Measurements from ENCODE around the gene PILRB. TPM values are rescaled to one million over a fixed set of nuclear protein-coding genes. Genes with fewer than 3 reads are reported as not detected.
"Not testable (repeated sequence)": the region's sequence is repeated elsewhere in the genome, so short reads cannot be mapped to it uniquely, and the experiment has no call there.

Gene PILRB
- total RNA-seq: 10 to 100 TPM; 63.3 to 65.6 TPM

- Histone ChIP-seq H3K9me3 (no peaks in the 10 kb centered on the region), H3K27me3 (no peaks in the 10 kb centered on the region), H3K4me3 (no peak within 1 kb of the TSS), H3K36me3 (replicated peaks in 1 of 2; ENCODE audit: insufficient read depth in 1 of 2, low read depth in 2 of 2) (peaks cover 6 to 24% of the 10 kb centered on the region in 2 donors), H3K27ac (no peak within 1 kb of the TSS), H3K4me1 (no peaks in the 10 kb centered on the region)
- no peak for ATAC-seq
- intact Hi-C loops (cut with DNase I): no loop called here
- WGBS, 2 donors: 89 to 90% methylated on average over 5 to 8 of the region's 11 CpGs
- DNase-seq: no peak
- TF ChIP-seq POLR2A (IDR thresholded peaks at IDR 0.05): no peak
- TF ChIP-seq, protein P1, sequence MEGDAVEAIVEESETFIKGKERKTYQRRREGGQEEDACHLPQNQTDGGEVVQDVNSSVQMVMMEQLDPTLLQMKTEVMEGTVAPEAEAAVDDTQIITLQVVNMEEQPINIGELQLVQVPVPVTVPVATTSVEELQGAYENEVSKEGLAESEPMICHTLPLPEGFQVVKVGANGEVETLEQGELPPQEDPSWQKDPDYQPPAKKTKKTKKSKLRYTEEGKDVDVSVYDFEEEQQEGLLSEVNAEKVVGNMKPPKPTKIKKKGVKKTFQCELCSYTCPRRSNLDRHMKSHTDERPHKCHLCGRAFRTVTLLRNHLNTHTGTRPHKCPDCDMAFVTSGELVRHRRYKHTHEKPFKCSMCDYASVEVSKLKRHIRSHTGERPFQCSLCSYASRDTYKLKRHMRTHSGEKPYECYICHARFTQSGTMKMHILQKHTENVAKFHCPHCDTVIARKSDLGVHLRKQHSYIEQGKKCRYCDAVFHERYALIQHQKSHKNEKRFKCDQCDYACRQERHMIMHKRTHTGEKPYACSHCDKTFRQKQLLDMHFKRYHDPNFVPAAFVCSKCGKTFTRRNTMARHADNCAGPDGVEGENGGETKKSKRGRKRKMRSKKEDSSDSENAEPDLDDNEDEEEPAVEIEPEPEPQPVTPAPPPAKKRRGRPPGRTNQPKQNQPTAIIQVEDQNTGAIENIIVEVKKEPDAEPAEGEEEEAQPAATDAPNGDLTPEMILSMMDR (IDR thresholded peaks at IDR 0.05): no peak
These were observed at the start of gene PILRB for GRCh38 chr7:100358027-100358856. TSS of gene PILRB (plus strand) at chr7:100358117. CDS start at chr7:100358303, 186 bp downstream.

- H3K27ac ChIP-seq; H3K4me1 ChIP-seq; DNase-seq; H3K36me3 ChIP-seq (replicated peaks in 1 of 2; ENCODE audit: insufficient read depth in 1 of 2, low read depth in 2 of 2); intact Hi-C loops (cut with DNase I); H3K27me3 ChIP-seq; ATAC-seq; H3K4me3 ChIP-seq; H3K9me3 ChIP-seq: not testable (repeated sequence)
- 83 to 96% methylated on average over 4 of the region's 5 CpGs for WGBS, 2 donors
These were observed 39.6 kb upstream of the PILRB start for GRCh38 chr7:100318329-100318728.

DNA sequence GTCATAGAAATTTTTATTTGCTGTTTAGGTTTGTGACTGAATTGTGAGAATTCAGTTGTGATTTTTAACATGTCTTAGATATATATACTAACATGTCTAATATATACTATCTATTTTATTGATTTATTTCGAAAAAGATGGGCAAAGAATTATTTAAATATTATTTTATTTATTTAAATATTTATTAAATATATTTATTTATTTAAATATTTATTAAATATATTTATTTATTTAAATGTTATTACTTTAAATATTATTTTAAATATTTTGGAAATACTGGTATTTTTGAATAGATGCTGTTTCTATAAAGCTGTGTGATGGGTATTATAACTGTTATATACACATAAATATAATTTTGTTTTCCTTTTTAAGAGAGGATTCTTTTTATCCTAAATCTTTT, 36.3 kb upstream of the PILRB start:
- 79 to 86% methylated on average over 1 of the region's 1 CpG for WGBS, 2 donors
- H3K4me1 ChIP-seq; H3K9me3 ChIP-seq; H3K27me3 ChIP-seq; H3K27ac ChIP-seq; DNase-seq; H3K36me3 ChIP-seq (replicated peaks in 1 of 2; ENCODE audit: insufficient read depth in 1 of 2, low read depth in 2 of 2); H3K4me3 ChIP-seq; ATAC-seq; intact Hi-C loops (cut with DNase I): not testable (repeated sequence)

GRCh38 chr7:100324194-100324593, 33.7 kb upstream of the PILRB start:
- intact Hi-C loops (cut with DNase I); H3K36me3 ChIP-seq (replicated peaks in 1 of 2; ENCODE audit: insufficient read depth in 1 of 2, low read depth in 2 of 2): not testable (repeated sequence)

DNA sequence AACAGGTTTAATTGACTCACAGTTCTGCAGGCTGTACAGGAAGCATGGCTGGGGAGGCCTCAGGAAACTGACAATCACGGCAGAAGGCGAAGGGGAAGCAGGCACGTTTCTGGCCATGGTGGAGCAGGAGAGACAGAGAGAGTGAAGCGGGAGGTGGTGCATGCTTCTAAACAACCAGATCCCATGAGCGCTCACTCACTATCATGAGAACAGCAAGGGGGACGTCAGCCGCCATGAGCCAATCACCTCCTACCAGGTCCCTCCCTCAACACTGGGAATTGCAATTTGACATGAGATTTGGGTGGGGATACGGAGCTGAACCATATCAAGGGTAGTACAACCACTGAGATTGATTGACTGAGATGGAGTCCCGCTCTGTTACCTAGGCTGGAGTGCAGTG, 32.2 kb upstream of the PILRB start:
- ATAC-seq; intact Hi-C loops (cut with DNase I); H3K27me3 ChIP-seq; H3K4me3 ChIP-seq; H3K27ac ChIP-seq; H3K4me1 ChIP-seq; H3K36me3 ChIP-seq (replicated peaks in 1 of 2; ENCODE audit: insufficient read depth in 1 of 2, low read depth in 2 of 2); DNase-seq; H3K9me3 ChIP-seq: not testable (repeated sequence)
- WGBS, 2 donors: 89 to 94% methylated on average over 9 of the region's 9 CpGs

More at GRCh38 chr7:100324194-100324593, 33.7 kb upstream of the PILRB start:
- 89 to 94% methylated on average over 9 of the region's 13 CpGs for WGBS, 2 donors
- H3K27me3 ChIP-seq, H3K9me3 ChIP-seq, DNase-seq, H3K4me3 ChIP-seq, ATAC-seq, H3K27ac ChIP-seq, H3K4me1 ChIP-seq: not testable (repeated sequence)

GRCh38 chr7:100326914-100327313, 31.0 kb upstream of the PILRB start:
- DNase-seq; H3K9me3 ChIP-seq; H3K27me3 ChIP-seq; H3K4me3 ChIP-seq; H3K27ac ChIP-seq; intact Hi-C loops (cut with DNase I); H3K36me3 ChIP-seq (replicated peaks in 1 of 2; ENCODE audit: insufficient read depth in 1 of 2, low read depth in 2 of 2); ATAC-seq; H3K4me1 ChIP-seq: not testable (repeated sequence)
- WGBS, 2 donors: 95 to 97% methylated on average over 5 to 10 of the region's 11 CpGs

DNA sequence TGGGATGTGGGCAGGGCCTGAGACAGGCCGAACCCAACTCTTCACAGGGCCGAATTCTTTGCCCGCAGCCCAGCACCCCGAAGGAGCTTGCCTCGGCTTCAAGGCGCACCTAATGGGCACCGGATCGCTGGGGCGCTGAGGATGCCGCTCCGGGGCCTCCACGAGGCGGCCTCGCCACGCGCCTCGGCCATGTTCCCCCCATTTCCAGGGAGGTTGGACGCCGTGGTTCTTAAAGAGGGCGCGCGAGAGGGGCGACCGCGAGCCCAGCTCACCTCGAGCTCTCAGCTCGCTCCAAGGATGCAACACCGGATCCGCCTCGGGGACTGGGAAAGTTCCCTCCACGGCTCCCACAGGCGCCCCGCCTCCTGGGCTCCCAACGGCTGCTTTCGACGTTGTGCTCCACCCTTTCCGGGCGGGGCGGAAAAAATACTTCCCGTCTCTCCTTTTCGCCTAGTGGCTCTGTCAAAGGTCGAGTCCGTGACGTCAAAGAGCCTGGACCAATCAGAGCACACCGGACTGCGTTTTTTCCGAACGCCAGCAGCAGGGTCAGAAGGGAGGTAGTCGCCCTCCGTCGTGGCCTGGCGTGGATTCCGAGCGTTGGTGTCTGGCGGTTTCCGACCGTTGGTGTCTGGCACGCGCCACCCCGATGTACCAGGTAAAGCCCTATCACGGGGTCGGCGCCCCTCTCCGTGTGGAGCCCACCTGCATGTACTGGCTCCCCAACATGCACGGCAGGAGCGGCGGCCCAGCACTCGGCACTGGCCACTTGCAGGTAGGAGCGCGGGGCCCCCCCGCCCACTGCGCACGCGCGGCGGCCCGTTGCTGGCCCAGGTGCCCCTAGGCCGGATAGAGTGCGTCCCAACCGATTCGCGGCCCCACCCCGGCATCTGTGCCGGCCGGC, 22.1 kb upstream of the PILRB start:
- H3K4me1 ChIP-seq; H3K9me3 ChIP-seq; H3K27me3 ChIP-seq; H3K36me3 ChIP-seq (replicated peaks in 1 of 2; ENCODE audit: insufficient read depth in 1 of 2, low read depth in 2 of 2): not testable (repeated sequence)
- TF ChIP-seq, protein P1 (IDR thresholded peaks at IDR 0.05): peak in 3 of 7 experiments; percentile 2 to 19 (median 9)
- peak; percentile 95 to 99 (median 97) for TF ChIP-seq POLR2A (IDR thresholded peaks at IDR 0.05)
- peak; percentile 98 for ATAC-seq
- peak; percentile 91 to 94 (median 92) for DNase-seq
- intact Hi-C loops (cut with DNase I): loop anchor here (10.0 kb wide), 1 partner anchor 201 kb away; no protein-coding TSS in a partner anchor
- WGBS, 2 donors: 0% methylated on average over 6 to 67 of the region's 85 CpGs
- peak overlapping the region; percentile 51 to 62 for H3K4me3 ChIP-seq
- H3K27ac ChIP-seq: peak overlapping the region; percentile 91 to 98 (median 94)

- H3K4me3 ChIP-seq; H3K27me3 ChIP-seq; H3K9me3 ChIP-seq; ATAC-seq; DNase-seq; H3K36me3 ChIP-seq (replicated peaks in 1 of 2; ENCODE audit: insufficient read depth in 1 of 2, low read depth in 2 of 2); H3K4me1 ChIP-seq; H3K27ac ChIP-seq: not testable (repeated sequence)
- 82 to 83% methylated on average over 15 of the region's 15 CpGs for WGBS, 2 donors
- intact Hi-C loops (cut with DNase I): loop anchor here (10.0 kb wide), 1 partner anchor 203 kb away; no protein-coding TSS in a partner anchor
These were observed 19.7 kb upstream of the PILRB start for GRCh38 chr7:100338083-100338696.

GRCh38 chr7:100341286-100341685, 16.6 kb upstream of the PILRB start:
- H3K27me3 ChIP-seq; DNase-seq; H3K9me3 ChIP-seq; ATAC-seq; H3K27ac ChIP-seq; intact Hi-C loops (cut with DNase I); H3K36me3 ChIP-seq (replicated peaks in 1 of 2; ENCODE audit: insufficient read depth in 1 of 2, low read depth in 2 of 2); H3K4me3 ChIP-seq: not testable (repeated sequence)
- H3K4me1 ChIP-seq: peaks cover 16% of the 10 kb centered on the region
- 67 to 71% methylated on average over 6 of the region's 6 CpGs for WGBS, 2 donors

All from body of pancreas (tissue), 4 donors.